GM21526 (cell line): ENCODE data around the gene CCDC38.
A peak's percentile ranks its signal among the peaks of the same experiment; 100 is the strongest.

Experiments used
- ATAC-seq: cut with Tn5 transposase; IDR thresholded peaks from one replicate; pipeline ENCODE4 v1.9.1; 2021; ENCODE audit warnings: moderate library complexity; ENCODE audit not compliant: unreplicated experiment, low FRiP score

CCDC38 gene

GRCh38 chr12:95963096-95963495 lies 20.7 kb upstream of the CCDC38 start:
- ATAC-seq = no peak

- no peak for ATAC-seq
These were observed 19.8 kb upstream of the CCDC38 start for GRCh38 chr12:95962222-95962621.

- no peak for ATAC-seq
These were observed 17.8 kb upstream of the CCDC38 start for GRCh38 chr12:95960241-95960640.

GRCh38 chr12:95959107-95959506 lies 16.7 kb upstream of the CCDC38 start:
- no peak for ATAC-seq

GRCh38 chr12:95956557-95957145 lies 14.2 kb upstream of the CCDC38 start:
- no peak for ATAC-seq

- ATAC-seq = no peak
These were observed 13.2 kb upstream of the CCDC38 start for GRCh38 chr12:95955549-95956159.

GRCh38 chr12:95953000-95953399 lies 10.6 kb upstream of the CCDC38 start:
- no peak for ATAC-seq

GRCh38 chr12:95951515-95951914 lies 9.1 kb upstream of the CCDC38 start:
- ATAC-seq = no peak

- ATAC-seq = no peak
These were observed 7.2 kb upstream of the CCDC38 start for GRCh38 chr12:95949477-95950206.

GRCh38 chr12:95944108-95944704 lies 1.8 kb upstream of the CCDC38 start:
- ATAC-seq = no peak

GRCh38 chr12:95943330-95943842 lies 972 bp upstream of the CCDC38 start, which contains the start of gene AMDHD1:
TSS of gene AMDHD1 (plus strand) at chr12:95943331. CDS start at chr12:95943399, 68 bp downstream.
- peak; percentile 61 for ATAC-seq

GRCh38 chr12:95942101-95942523 lies 302 bp downstream of the CCDC38 start:
- no peak for ATAC-seq

GRCh38 chr12:95940514-95940913 lies 1.9 kb downstream of the CCDC38 start:
- ATAC-seq = no peak

GRCh38 chr12:95922231-95922630 lies 20.2 kb downstream of the CCDC38 start:
- no peak for ATAC-seq

- ATAC-seq = no peak
These were observed 23.3 kb downstream of the CCDC38 start for GRCh38 chr12:95919110-95919509.

GRCh38 chr12:95918194-95918993 lies 24.0 kb downstream of the CCDC38 start:
- peak; percentile 85 for ATAC-seq

- no peak for ATAC-seq
These were observed 32.5 kb downstream of the CCDC38 start for GRCh38 chr12:95909871-95910270.

- no peak for ATAC-seq
These were observed 33.8 kb downstream of the CCDC38 start for GRCh38 chr12:95908573-95908972.

- no peak for ATAC-seq
These were observed 44.3 kb downstream of the CCDC38 start for GRCh38 chr12:95898081-95898480.

- ATAC-seq = no peak
These were observed 45.6 kb downstream of the CCDC38 start for GRCh38 chr12:95896846-95897245.
